ENCODE results near the gene TMEM14A.

GRCh38 chr6:52654007-52654406 is 16.9 kb upstream of the TMEM14A start:
- TF ChIP-seq PHF8 (IDR thresholded peaks at IDR 0.05; ENCODE audit: borderline replicate concordance, low read length): no peak
- TF ChIP-seq ERF (CRISPR knock-in tag; IDR thresholded peaks at IDR 0.05): no peak
- TF ChIP-seq MAFK (IDR thresholded peaks at IDR 0.05; ENCODE audit: low read length): no peak
- no peak for TF ChIP-seq ATF2 (CRISPR knock-in tag; IDR thresholded peaks at IDR 0.05)
- no peak for TF ChIP-seq JUND (IDR thresholded peaks at IDR 0.05; ENCODE audit: borderline replicate concordance, low read depth, low read length)
- TF ChIP-seq JUND (tag; IDR thresholded peaks at IDR 0.05; ENCODE audit: borderline replicate concordance, low read depth, low read length): no peak
- TF ChIP-seq MAFG (tag; conservative IDR thresholded peaks at IDR 0.05): no peak

Measured in K562 (cell line).